Dedifferentiated amniotic fluid mesenchymal stem cell (primary cell): ENCODE data around the gene LRRC37A.
"Not testable (repeated sequence)": the region's sequence is repeated elsewhere in the genome, so short reads cannot be mapped to it uniquely, and the experiment has no call there.

Experiments used
- DNase-seq: peaks from one replicate; pipeline ENCODE4 v3.0.0-alpha.2; 2016; ENCODE audit errors: extremely low spot score

LRRC37A gene

GRCh38 chr17:46287587-46287986, 7.3 kb upstream of the LRRC37A start:
- DNase-seq: not testable (repeated sequence)

GRCh38 chr17:46290906-46291546, 3.9 kb upstream of the LRRC37A start:
- DNase-seq: not testable (repeated sequence)

GRCh38 chr17:46291618-46292017, 3.3 kb upstream of the LRRC37A start:
- DNase-seq: not testable (repeated sequence)

GRCh38 chr17:46341220-46341619, 46.3 kb downstream of the LRRC37A start:
- not testable (repeated sequence) for DNase-seq

GRCh38 chr17:46342131-46342530, 47.2 kb downstream of the LRRC37A start:
- DNase-seq: not testable (repeated sequence)

GRCh38 chr17:46348345-46348744, 53.4 kb downstream of the LRRC37A start:
- DNase-seq: not testable (repeated sequence)

DNA sequence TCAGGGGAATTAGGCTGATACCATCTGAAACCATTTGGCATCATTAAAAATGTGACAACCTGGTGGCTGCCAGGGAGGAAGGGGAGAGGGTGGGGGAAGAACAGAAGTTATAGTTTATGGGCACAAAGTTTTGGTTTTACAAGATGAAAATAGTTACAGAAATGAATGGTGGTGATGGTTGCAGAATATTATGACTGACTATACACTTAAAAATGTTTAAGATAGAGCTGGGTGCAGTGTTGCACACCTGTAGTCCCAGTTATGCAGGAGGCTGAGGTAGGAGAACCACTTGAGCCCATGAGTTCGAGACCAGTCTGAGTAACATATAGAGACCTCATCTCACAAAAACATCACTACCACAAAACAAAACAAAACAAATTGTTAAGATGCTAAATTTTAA, 54.1 kb downstream of the LRRC37A start:
- DNase-seq: not testable (repeated sequence)

GRCh38 chr17:46353856-46354255, 58.9 kb downstream of the LRRC37A start:
- not testable (repeated sequence) for DNase-seq

DNA sequence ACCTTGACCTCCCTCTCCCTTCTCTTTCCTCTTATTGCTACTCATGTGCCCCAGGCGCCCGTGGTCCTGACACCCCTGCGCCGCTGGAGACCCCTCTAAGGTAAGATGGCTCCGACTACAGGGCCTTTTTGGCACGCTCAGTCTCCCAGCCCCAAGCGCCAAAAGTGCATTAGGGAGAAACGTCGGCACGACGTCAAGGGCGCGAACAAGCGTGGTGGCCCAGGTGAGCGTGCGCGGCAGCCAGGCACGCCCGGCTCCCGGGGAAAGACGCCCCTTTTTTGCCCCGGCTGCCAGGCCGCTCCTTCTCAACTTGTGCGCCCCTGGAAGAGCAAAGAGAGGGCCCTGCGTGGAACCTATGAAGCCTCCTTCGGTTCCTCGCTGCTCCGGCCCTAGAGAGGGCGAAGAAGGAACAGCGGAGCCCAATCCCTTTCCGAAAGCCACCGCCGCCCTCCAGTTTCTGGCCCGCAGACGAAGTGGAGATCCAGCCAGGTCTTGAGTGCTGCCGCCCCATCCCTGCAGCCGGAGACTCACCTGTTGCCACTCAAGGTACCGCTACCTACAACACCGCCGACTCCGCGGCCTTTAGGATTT, 66.3 kb downstream of the LRRC37A start:
- DNase-seq: not testable (repeated sequence)

DNA sequence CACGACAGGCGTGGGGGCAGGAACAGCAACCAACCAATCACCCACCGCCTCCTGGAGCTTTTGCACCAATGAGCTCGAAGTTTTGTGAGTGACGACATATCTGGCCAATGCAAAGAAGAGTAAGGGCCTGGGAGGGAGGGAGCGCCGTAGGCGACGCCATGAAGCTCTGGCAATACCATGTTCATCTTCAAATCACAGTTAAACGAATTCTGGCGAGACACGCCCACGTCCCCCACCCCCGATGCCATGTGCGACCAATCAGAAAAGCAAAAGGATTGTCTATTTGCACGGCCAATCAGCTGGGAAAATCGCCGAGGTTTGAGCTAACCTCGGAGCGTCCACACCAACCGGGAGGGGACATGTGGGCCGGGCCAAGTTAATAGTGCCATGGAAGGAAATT, 66.8 kb downstream of the LRRC37A start, which contains the start of gene ARL17B:
Gene ARL17B, minus strand, starts transcription at position 12 of the 400 bp plus-strand sequence. CDS start 3,369 bp downstream, outside the sequence.
- DNase-seq: not testable (repeated sequence)

DNA sequence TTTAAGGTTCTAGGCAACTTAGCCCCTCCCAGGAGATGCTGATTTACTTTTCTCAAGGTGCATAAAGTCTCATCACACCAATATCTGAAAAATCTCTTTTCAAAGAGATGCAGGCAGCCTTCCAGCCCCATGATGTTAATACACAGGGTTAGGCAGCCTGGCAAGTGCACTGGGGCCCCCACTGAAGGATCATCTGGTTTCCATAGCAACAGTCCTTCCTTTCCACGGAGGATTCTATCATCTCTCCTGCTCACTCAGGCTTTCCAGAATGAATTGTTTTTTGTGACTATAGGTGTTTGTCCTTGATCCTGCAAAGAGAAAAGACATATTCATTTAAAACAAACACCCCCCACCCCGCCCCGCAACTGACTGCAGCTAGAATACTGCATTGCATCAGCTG, 72.6 kb downstream of the LRRC37A start:
- not testable (repeated sequence) for DNase-seq

DNA sequence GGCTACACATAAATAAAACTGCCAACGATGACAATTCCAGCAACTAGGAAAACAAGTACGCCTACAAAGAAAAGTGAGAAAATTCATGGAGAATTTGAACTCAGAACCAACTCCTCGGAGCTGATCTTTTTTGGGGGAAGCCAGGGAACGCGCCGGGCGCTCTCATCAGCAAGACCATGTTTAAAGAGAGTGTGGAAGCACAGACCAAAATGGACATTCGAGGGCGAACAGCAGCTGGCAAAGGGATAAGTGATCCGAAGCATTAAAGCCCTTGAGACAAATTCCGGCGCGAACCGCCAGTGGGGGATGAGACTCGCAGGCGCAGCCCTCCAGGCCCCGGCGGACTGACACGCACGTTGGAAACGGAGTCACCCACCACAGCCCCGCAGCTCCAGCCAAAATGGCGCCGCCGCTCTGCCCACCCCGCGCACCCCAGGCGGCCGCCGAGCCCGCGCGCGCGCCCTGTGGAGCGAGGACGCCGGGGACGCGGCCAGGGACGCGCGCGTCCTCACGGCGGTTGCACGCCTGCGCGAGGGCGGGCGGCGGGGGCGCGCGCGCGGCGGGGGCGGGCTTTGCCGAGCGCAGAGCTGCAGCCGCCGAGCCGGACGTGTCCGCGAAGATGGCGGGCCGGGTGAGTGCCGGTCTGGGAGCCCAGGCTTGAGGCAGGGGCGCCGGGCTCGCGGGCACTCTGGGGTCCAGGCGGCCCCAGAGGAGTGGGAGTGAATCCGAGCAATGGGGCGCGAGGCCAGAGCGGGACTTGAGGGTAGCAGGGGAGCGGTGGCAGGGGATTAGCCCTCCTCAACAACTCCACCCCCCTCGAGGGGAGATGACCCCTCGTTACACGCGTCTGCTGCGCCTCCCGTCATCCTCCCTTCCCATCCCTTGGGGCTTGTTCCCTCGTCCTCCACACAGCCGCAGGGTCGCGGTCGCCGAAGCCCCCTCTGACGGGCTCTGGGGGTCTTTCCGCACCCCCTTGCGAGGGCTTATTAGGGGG, 77.6 kb downstream of the LRRC37A start:
- not testable (repeated sequence) for DNase-seq

- DNase-seq: not testable (repeated sequence)
These were observed 78.5 kb downstream of the LRRC37A start for GRCh38 chr17:46373418-46373817.

GRCh38 chr17:46383118-46383517, 88.2 kb downstream of the LRRC37A start:
- DNase-seq: not testable (repeated sequence)

GRCh38 chr17:46385491-46385890, 90.6 kb downstream of the LRRC37A start:
- not testable (repeated sequence) for DNase-seq
